ENCODE measurements around the gene WDR37. TPM values are rescaled to one million over a fixed set of nuclear protein-coding genes. Genes with fewer than 3 reads are reported as not detected.
"Not testable (repeated sequence)": the region's sequence is repeated elsewhere in the genome, so short reads cannot be mapped to it uniquely, and the experiment has no call there.

WDR37 gene
- polyA plus RNA-seq (2012; ENCODE audit: insufficient read depth, insufficient read length) = 9.0 TPM

DNA sequence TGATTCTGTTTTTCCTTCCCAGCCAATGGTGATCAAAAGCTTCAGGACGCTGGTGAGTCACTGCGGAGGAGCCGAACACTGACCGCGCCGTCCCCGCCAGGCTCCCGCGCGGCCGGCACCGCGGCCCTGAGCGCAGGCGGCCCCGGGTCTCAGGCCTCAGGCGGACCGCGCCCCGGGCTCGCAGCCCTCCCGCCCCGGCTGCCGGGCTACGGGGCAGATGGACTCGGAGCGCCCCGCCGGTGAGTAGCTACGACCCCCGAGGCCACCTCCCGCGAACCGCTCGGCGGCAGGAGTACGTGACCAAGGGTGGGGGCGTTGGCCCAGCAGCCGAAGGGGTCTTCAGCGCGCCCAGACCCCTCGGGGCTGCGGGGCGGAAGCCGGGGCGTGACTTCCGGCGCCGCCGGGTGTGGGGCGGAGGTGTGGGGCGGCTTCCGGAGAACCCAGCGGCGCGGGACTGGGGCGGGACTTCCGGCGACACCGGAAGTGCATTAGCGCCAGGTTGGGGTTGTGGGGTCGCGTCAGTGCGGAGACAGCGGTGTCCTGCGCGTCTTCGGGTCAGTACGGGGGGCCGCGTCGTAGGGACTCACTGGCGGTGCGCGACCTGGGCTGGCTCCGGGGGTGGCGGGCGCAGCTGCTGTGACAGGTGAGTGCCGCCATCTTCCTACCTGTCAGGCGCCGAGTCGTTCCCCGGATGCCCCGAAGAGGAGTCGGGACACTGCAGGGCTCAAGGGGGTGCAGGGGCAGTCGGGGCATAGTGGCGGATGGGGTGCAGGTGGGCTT, at the start of gene WDR37:
Gene WDR37 (plus strand): TSS at position 60 of the 780 bp plus-strand sequence. CDS start 15,771 bp downstream, outside the sequence.
- peak within 1 kb of the TSS; percentile 89 for H3K4me3 ChIP-seq (ENCODE audit: low read length)
- DNase-seq (ENCODE audit: low read depth, low spot score) = peak; percentile 70

DNA sequence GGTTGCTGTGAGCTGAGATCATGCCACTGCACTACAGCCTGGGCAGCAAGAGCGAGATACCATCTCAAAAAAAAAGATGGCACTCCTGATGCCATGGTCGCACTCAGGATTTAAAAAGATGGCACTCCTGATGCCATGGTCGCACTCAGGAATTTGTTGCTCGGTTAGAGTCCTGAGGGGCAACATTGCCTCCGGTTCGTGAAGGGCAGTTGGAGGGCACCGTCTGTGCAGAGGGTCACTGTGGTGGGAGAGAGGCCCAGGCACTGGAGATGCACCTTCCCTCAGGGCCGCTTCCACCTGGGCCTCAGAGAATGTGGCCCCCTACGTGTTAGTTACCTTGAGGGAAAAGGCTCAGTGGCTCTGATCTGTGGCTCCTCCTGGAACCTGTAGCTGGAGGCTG, 49.6 kb upstream of the WDR37 start:
- no peak for DNase-seq (ENCODE audit: low read depth, low spot score)
- no peak overlapping the region for H3K4me3 ChIP-seq (ENCODE audit: low read length)

- no peak overlapping the region for H3K4me3 ChIP-seq (ENCODE audit: low read length)
- no peak for DNase-seq (ENCODE audit: low read depth, low spot score)
These were observed 48.6 kb upstream of the WDR37 start for GRCh38 chr10:1007583-1007982.

- no peak for DNase-seq (ENCODE audit: low read depth, low spot score)
- H3K4me3 ChIP-seq (ENCODE audit: low read length) = no peak overlapping the region
These were observed 47.1 kb upstream of the WDR37 start for GRCh38 chr10:1009071-1009494.

DNA sequence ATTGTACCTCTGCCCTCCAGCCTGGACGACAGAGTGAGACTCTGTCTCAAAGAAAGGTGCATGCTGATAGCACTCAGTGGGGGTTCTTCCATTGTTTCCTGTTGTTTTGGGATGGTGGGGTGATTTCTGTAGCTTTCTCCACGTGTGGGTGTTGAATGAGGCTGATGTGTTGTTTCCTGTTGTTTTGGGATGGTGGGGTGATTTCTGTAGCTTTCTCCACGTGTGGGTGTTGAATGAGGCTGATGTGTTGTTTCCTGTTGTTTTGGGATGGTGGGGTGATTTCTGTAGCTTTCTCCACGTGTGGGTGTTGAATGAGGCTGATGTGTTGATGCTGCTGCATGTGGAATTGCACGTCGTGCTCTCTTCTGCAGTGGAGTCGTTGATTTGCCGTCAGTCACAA, 46.2 kb upstream of the WDR37 start:
- DNase-seq (ENCODE audit: low read depth, low spot score); H3K4me3 ChIP-seq (ENCODE audit: low read length): not testable (repeated sequence)

- no peak for DNase-seq (ENCODE audit: low read depth, low spot score)
- H3K4me3 ChIP-seq (ENCODE audit: low read length) = no peak overlapping the region
These were observed 45.5 kb upstream of the WDR37 start for GRCh38 chr10:1010703-1011102.

DNA sequence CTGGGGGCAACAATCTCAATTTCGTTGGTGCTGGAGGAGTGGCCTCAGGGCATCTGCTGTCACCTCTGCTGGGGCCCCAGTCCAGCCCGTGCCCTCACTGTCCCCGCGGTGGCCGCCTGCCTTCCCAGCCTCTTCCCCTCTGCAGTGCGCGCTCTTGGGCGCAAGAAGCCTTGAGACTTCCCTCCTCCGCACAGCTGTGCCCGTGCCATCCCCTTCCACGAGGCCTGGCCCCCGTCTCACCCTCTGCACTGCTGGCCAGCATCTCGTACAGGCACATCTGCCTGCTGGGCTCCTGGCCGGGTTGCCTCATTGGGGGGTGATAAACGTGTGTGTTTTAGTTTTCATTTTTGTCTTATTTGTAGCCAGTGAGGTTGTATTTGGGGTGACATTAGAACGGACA, 44.5 kb upstream of the WDR37 start:
- H3K4me3 ChIP-seq (ENCODE audit: low read length) = no peak overlapping the region
- DNase-seq (ENCODE audit: low read depth, low spot score) = no peak

GRCh38 chr10:1015688-1016087, 40.5 kb upstream of the WDR37 start:
- DNase-seq (ENCODE audit: low read depth, low spot score) = no peak
- no peak overlapping the region for H3K4me3 ChIP-seq (ENCODE audit: low read length)

DNA sequence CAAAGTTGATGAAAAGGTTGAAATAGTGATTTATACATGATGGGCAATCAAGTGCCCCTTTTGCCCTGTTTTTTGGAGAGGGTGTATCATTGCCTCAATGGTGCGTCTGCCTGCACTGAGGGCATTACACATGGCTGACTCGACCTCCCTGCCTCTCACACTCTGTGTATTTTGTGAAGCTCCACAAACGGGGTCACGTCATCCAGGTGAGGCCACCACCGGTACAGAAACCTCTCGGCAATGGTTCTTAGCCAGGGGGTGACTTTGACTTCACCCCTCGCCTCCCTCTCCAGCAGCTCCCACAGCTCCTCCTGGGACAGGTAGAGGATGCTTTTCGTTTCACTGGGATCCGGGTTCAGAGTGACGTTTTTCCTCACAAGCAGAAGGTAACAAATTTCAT, 36.8 kb upstream of the WDR37 start:
- H3K4me3 ChIP-seq (ENCODE audit: low read length) = no peak overlapping the region
- no peak for DNase-seq (ENCODE audit: low read depth, low spot score)

DNA sequence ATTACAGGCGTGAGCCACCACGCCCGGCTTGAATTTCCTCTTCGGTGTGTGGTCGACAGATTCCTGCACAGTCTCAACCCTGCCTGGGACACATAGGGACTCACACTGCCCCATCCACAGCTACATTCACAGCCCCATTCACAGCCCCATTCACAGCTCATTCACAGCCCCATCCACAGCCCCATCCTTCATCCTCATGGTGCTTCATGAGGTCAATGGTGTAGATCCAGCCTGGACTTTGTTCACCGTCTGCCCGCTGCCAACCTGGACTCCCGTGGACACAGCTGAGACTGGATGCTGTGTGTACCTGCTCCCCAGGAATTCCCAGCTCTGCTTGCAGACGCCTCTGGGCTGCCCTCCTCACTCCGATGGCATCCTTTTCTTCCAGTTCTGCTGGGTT, 35.7 kb upstream of the WDR37 start:
- DNase-seq (ENCODE audit: low read depth, low spot score) = no peak
- no peak overlapping the region for H3K4me3 ChIP-seq (ENCODE audit: low read length)

DNA sequence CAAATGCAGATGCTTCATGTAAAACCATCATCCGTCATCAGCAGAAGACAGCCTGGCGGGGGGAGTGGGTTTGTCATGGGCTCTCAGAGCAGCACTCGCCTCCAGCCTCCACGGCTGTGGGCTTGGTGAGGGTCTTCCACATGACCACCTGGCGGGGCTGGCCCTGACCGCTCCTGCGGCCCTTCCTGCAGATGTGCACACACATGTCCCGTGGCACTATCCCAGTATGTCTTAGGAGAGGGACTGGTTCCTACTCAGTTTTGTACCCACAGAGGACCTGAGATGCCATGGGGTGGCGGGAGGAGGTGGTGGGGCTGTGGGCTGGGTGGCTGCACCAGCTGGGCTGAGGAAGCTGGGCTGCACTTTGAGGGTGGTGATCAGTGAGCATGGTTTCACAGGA, 35.2 kb upstream of the WDR37 start:
- H3K4me3 ChIP-seq (ENCODE audit: low read length) = no peak overlapping the region
- no peak for DNase-seq (ENCODE audit: low read depth, low spot score)

- DNase-seq (ENCODE audit: low read depth, low spot score) = no peak
- no peak overlapping the region for H3K4me3 ChIP-seq (ENCODE audit: low read length)
These were observed 33.8 kb upstream of the WDR37 start for GRCh38 chr10:1022413-1022812.

GRCh38 chr10:1024103-1024502, 32.1 kb upstream of the WDR37 start:
- DNase-seq (ENCODE audit: low read depth, low spot score) = no peak
- no peak overlapping the region for H3K4me3 ChIP-seq (ENCODE audit: low read length)

DNA sequence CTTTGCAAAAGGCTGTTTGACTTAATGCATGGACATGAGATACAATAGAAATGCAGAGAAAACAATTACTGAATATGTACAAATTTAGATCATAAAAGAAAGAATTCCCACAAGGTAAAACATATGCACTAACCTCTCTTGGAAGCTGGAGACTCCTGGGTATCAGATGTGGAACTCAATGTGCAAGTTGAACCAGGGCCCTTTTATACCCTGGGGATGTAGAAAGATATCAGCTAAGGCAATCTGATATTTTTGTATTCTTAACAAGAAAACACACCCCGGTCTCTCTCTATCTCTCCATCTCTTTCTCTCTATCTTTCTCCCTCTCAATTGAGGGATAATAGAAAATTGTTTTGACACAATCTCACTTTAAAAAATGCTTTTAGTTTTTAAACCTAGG, 30.5 kb upstream of the WDR37 start, which contains the start of gene IDI2:
Gene IDI2 (minus strand): TSS at position 177 of the 400 bp plus-strand sequence. CDS start 1,136 bp downstream, outside the sequence.
- no peak within 1 kb of the TSS for H3K4me3 ChIP-seq (ENCODE audit: low read length)
- no peak for DNase-seq (ENCODE audit: low read depth, low spot score)

GRCh38 chr10:1026578-1026977, 29.6 kb upstream of the WDR37 start:
- no peak overlapping the region for H3K4me3 ChIP-seq (ENCODE audit: low read length)
- no peak for DNase-seq (ENCODE audit: low read depth, low spot score)

DNA sequence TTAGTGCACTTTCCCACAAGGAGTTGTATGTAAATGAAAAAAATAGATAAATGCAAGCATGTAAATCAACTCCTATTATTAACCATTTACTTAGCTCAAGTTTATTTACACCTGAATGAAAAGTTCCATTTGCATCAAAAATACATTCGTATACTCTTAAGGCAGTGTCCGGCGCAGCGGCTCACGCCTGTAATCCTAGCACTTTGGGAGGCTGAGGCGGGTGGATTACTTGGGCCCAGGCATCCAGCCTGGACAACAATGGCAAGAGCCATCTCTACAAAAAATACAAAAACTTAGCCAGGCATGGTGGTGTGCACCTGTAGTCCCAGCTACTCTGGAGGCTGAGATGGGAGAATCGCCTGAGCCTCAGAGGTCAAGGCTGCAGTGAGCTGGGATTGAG, 26.3 kb upstream of the WDR37 start:
- H3K4me3 ChIP-seq (ENCODE audit: low read length) = no peak overlapping the region
- no peak for DNase-seq (ENCODE audit: low read depth, low spot score)

DNA sequence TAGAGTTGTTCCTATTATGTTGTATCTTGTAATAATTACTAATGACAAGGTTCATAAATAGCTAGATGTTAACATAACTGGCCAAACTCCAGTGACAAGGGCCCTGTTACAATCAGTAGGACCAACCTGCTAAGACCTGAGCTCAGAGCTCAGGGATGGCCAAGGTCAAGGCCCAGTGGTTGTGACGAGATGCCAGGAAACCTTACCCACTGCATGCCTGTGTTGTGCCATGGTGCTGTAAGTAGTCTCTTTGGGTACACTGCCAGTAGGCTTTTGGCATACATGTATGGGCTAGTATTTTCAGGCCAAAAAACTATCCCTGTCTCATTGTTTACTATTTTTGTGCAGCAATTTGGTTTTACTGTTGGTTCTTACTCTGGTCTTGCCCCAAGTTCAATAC, 22.6 kb upstream of the WDR37 start:
- H3K4me3 ChIP-seq (ENCODE audit: low read length) = no peak overlapping the region
- DNase-seq (ENCODE audit: low read depth, low spot score) = no peak

DNA sequence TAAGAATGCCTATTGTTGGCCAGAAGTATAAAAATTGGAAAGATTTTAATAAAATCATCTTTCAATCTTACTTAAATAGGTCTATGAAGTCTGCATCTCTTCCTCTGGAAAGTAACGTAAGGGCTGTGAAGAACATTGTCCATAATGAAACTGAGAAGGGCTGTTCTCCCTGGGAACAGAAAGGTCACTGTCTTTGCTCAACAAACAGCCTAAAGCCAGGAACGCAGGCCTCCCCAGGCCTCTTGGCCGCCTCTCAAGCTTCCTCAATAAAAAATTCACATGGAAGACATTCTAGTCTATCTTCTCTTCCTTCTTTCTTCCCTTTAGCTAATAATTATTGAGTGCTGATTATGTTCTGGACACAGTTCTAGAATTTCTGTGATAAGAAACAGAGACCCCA, 21.4 kb upstream of the WDR37 start:
- no peak overlapping the region for H3K4me3 ChIP-seq (ENCODE audit: low read length)
- no peak for DNase-seq (ENCODE audit: low read depth, low spot score)

DNA sequence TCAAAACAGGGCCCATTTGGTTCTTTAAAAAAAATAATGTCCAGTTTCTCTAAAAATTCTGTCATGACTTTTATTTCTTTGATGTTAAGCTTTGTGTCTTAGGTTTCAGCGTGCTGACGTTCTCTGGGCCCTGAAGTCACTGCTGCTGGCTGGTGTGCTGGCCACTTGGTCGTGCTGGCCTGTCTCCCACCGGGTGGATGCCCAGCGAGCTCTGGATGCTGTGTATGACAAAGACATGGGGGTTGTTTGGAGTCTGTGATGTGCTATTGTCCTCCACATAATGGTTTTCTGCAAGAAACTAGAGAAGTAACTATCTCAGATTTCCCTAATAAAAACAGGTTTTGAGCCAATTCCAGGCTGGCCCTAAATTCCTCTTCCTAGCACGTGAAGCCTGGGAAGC, 21.0 kb upstream of the WDR37 start:
- H3K4me3 ChIP-seq (ENCODE audit: low read length) = no peak overlapping the region
- DNase-seq (ENCODE audit: low read depth, low spot score) = no peak

- no peak for DNase-seq (ENCODE audit: low read depth, low spot score)
- no peak overlapping the region for H3K4me3 ChIP-seq (ENCODE audit: low read length)
These were observed 19.8 kb upstream of the WDR37 start for GRCh38 chr10:1036341-1036791.

DNA sequence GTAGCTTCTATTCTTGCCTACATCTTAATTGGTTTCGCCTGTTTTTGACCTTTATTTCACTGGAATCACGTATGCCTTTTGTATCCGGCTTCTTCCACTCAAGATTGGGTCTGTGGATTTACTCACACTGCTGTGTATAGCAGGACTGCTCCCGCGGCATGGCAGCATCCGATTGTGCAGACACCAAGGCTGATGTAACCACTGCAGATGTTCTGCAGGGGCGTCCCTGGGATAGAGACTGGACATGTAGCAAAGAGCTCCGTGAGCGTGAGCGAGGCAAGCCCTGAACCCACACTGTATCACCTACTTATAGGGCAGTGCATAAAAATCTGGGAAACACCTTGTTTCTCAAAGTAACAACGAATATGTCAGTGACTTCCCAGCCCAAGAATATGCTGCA, 19.1 kb upstream of the WDR37 start:
- no peak for DNase-seq (ENCODE audit: low read depth, low spot score)
- no peak overlapping the region for H3K4me3 ChIP-seq (ENCODE audit: low read length)

Data from Jurkat, Clone E6-1 (cell line).